ENCODE measurements around the gene NLRP3.

Gene NLRP3

GRCh38 chr1:247496581-247497285, 80.8 kb downstream of the NLRP3 start:
- TF ChIP-seq CTCF (IDR thresholded peaks at IDR 0.05; ENCODE audit: low read depth, low read length), result no peak
- H3K4me3 ChIP-seq (ENCODE audit: low read depth, low read length), result no peak overlapping the region
- in situ Hi-C loops (cut with HindIII; ENCODE audit: low sequenced_read_pairs), result no loop called here
- no peak for DNase-seq (ENCODE audit: low read depth, low spot score)
